ENCODE results near the gene FBXO4.
"Not testable (repeated sequence)": the region's sequence is repeated elsewhere in the genome, so short reads cannot be mapped to it uniquely, and the experiment has no call there.

FBXO4 gene

DNA sequence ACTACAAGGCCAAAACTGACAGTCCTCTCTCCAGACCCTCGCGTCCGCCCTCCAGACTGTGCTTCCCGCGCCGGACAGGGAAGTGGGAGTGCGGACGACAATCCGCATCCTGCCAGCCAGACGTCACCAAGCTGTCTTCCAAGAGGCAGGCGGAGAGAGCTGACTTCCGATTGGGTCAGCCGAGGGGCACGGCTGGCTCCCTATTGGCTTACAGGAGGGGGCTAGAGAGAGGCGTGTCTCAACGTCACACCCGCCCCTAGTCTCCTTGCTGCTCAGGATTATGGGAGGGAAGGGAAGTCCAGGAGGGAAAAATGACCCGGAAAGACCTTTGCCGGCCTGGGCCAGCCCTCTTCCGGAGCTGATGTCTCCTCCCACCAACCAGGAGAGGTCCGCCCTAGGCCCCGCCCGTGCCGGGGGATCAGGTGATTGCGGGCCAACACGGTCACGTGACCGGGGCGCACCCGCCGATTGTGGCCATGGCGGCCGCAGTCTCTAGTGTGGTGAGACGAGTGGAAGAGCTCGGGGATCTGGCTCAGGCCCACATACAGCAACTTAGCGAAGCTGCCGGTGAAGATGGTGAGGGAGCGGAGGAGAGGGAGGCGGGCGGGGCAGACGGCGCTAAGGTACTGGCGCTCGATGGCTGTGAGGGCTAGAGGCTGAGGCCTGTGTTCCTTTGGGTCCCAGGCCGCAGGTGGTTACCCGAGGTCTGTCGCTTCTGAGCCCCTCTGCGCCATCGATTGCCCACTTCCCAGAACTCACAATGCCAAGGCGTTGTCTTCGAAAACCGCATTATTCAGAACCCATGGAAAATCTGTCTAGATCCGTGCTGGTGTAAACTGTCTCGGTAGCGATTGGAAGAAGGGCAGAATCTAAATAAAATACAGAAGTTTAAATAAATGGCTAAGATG is 20.9 kb upstream of the FBXO4 start, which contains the start of gene RIMOC1:
RIMOC1 (plus strand) TSS at position 453 of the 908 bp plus-strand sequence; CDS start at position 477, 24 bp downstream.
- TF ChIP-seq ZNF274 (IDR thresholded peaks at IDR 0.05; ENCODE audit: low read depth, low read length) = no peak
- peak within 1 kb of the TSS; percentile 87 for H3K4me3 ChIP-seq (ENCODE audit: low read length)

DNA sequence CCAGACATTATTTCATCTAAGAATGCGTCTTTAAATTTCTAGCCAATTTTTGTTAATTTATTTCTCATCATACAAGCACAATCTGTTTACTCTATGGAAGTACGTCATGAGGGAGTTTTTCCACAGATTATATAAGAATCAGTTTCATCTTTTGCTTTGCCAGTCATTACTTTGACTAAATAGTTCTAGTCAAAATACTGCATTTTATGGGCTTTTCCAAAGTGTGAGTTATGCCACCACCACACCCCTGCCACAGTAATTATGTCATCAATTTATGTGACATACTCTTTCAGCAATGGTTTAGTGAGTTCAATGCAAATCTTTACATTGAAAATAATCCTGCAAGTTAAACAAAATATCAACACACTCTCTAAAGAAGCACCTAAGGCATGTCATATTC is 18.9 kb upstream of the FBXO4 start:
- no peak for TF ChIP-seq ZNF274 (IDR thresholded peaks at IDR 0.05; ENCODE audit: low read depth, low read length)

DNA sequence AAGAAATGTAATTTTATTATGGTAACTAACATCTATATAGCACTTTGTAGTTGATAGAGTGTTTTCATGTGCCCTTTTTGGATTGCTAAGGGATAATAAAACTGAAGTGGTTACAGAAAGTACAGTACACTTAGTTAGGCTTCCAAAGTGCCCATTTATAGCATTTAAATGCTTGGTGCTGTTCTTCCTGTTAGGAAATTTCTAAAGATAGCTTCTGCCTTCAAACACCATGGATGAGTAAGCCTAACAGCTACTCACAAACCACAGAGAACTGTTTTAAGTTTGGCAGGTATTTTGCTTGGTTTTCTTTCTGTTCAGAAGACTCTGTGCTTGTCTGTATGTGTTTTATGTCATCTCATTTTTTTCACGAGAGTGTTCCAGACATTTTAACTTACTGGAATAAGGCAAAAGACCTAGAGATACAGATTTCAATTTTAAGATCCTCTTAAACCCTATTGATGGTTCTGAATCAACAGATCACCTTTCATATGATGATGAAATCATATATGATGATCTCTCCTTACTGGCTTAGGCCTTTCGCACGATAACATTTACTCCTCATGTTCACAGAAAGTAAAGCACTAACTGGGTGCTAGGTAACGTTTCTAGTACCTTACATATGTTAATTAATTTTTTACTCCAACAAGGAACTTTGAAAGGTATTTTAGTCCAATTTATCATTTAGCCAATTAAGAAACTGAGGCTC is 16.6 kb upstream of the FBXO4 start:
- TF ChIP-seq ZNF274 (IDR thresholded peaks at IDR 0.05; ENCODE audit: low read depth, low read length) = no peak

More for the DNA sequence above, 18.9 kb upstream of the FBXO4 start:
- no peak overlapping the region; the same call in 1 of the 2 replicates for H3K4me3 ChIP-seq (ENCODE audit: low read length)

DNA sequence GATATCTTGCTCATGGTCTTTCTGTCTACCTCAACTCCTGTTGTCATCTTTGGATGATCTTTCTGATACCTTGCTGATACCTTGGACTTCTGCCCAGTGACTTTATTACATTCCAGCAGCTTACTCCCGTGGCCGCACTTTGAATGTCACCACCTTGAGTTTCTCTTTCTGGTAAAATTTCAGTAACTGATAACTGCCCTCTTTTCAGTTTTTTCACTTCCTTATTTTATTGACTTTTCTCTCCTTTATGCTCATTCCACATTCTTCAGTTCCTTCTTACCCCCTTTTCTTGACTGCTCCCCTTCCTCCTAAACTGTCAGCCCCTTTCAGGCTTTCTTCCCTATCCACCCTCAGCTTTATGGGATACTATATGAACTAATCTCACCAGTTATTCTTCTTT is 7.0 kb upstream of the FBXO4 start:
- no peak for TF ChIP-seq ZNF274 (IDR thresholded peaks at IDR 0.05; ENCODE audit: low read depth, low read length)
- peak overlapping the region; percentile 29; the same call in 1 of the 2 replicates for H3K4me3 ChIP-seq (ENCODE audit: low read length)

More for the DNA sequence above, 16.6 kb upstream of the FBXO4 start:
- H3K4me3 ChIP-seq (ENCODE audit: low read length) = no peak overlapping the region

DNA sequence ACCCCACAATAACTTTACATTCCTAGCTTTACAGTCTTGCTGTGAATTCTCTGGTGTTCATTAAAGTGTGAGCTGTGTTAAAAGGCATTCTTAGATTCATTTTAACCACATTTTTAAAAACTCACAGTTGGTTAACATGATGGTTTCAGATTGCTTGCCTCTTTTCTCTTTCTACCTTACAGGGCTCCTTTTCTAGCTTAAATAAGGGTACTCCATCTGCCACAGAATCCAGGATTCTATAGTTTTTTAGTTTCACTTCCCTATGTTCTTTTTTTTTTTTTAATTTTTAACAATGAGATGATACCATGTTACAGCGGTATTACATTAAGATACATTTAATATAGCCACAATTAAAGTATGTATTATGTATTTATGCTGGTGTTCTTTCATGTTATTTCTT is 3.9 kb upstream of the FBXO4 start:
- no peak for TF ChIP-seq ZNF274 (IDR thresholded peaks at IDR 0.05; ENCODE audit: low read depth, low read length)
- no peak overlapping the region for H3K4me3 ChIP-seq (ENCODE audit: low read length)

DNA sequence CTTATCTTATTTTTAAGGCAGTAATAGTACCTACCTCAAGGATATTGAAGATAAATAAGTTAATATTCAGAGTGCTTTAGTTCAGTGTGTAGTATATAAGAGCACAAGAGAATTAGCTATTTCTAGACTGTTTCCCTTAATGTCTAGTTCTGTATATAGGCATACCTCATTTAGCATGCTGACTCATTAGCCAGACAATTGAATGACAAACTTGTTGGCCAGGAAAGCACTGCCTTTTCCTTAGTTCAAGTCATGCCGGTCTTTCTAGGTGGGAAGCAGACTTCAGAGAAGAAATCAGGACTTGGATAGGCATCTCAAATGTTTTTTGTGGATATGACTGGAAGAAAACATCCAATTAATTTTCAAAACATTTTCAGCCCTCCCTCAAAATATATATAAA is 3.2 kb upstream of the FBXO4 start:
- no peak overlapping the region for H3K4me3 ChIP-seq (ENCODE audit: low read length)
- no peak for TF ChIP-seq ZNF274 (IDR thresholded peaks at IDR 0.05; ENCODE audit: low read depth, low read length)

DNA sequence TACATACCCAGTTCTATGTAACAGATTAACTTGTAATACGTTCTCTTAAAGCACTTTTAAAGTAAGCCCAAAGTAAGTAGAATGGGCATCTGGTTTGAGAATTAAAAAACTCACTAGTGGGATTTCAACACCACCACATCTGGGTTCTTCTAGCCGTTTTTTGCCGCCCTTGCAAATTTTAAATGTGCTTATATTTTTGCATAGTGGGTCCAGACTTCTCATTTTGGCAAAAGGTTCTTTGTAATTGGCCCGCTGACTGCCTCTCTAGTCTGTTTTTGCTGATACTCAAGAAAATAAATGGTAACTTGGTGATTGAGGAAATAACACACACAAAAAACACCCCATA is 582 bp upstream of the FBXO4 start:
- peak overlapping the region; percentile 82; the same call in 1 of the 2 replicates for H3K4me3 ChIP-seq (ENCODE audit: low read length)
- TF ChIP-seq ZNF274 (IDR thresholded peaks at IDR 0.05; ENCODE audit: low read depth, low read length) = no peak

DNA sequence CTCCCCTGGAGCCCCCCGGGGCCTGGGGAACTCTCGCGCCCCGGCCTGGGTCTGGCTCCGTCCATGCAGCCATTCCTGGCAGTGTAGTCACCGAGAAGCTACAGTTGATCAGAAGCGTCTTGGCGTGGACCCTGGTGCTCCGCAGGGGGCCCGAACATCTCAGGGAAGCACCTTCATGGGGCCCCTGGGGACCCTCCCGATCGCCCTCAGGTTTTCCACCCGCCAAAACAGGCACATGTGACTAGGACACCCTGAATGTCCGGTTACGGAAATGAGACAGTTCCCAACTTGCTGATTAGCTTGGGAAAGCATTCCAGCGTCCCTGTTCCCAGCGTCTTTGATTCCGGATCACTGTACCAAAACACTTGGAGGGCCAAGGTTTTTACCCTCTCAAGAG is 472 bp downstream of the FBXO4 start:
- TF ChIP-seq ZNF274 (IDR thresholded peaks at IDR 0.05; ENCODE audit: low read depth, low read length) = no peak

DNA sequence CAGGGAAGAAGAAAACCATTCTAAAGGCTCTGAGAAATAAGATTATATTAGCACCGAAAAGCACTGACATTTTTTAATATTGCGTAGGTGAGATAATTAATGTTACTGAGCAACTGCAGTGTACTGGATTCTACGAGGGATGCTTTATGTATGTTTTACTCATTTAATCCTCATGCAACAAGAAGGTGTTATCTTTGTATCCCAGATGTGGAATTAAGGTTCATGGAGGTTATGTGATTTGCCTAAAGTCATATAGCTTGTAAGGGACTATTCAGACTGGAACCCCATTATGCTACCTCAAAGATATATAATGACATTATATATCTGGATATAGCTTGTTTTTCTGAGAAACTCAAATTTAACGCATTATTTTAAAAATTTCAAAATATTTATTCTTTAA is 2.5 kb downstream of the FBXO4 start:
- no peak overlapping the region for H3K4me3 ChIP-seq (ENCODE audit: low read length)
- TF ChIP-seq ZNF274 (IDR thresholded peaks at IDR 0.05; ENCODE audit: low read depth, low read length) = no peak

More for the DNA sequence above, 472 bp downstream of the FBXO4 start:
- peak overlapping the region; percentile 82 for H3K4me3 ChIP-seq (ENCODE audit: low read length)

DNA sequence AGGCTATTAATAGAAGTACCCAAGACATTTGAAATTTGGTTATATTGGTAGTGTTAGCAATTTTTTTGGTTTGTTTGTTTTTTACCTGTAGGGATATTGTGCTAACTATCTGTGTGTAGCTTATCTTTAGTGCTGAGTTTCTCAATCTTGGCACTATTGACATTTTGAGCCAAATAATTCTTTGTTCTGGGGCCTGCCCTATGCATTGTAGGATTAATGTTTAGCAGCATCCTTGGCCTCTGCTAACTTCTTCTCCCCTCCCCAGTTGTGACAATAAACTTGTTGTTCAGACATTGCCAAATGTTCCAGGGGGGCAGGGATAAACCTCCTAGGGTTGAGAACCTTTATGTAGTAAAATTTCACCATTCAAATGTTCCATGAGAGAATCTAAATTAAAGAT is 4.0 kb downstream of the FBXO4 start:
- TF ChIP-seq ZNF274 (IDR thresholded peaks at IDR 0.05; ENCODE audit: low read depth, low read length) = no peak
- H3K4me3 ChIP-seq (ENCODE audit: low read length) = no peak overlapping the region

DNA sequence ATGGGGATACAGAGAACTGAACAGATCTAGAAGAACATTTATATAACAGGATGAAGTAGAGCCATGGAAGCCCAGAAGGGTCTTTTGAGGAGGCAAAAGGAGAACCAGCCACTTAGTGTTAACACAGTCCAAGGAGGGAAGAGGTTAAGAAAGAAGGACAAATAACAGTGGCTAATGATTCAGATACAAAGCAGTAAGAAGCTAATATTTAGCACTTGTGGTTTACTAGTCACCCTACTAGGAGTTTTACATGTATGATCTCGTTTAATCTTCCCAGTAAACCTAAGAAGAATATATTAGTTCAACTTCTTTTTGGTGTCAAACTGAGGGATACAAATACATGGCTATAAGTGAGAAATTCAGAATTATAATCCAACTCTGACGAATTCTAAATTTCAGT is 7.7 kb downstream of the FBXO4 start:
- no peak for TF ChIP-seq ZNF274 (IDR thresholded peaks at IDR 0.05; ENCODE audit: low read depth, low read length)
- no peak overlapping the region for H3K4me3 ChIP-seq (ENCODE audit: low read length)

DNA sequence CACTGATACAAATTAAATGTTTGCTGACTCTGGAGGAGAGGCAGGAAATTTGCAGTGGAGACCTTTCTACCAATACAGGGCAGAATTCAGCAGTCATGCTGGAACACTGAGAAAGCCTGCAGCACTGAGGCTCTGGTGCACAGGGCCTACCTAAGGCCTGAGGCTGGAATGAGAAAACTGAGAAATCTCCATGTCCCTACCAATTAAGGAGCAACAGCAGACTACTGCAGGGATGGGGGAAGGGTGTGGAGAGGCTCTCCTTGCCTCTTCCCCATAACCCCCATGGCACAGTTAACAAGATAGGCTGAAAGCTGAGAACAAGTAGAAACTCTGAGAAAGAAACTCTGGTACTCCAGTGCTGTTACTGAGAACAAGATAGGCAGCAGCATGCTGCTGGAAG is 10.5 kb downstream of the FBXO4 start:
- H3K4me3 ChIP-seq (ENCODE audit: low read length) = no peak overlapping the region

DNA sequence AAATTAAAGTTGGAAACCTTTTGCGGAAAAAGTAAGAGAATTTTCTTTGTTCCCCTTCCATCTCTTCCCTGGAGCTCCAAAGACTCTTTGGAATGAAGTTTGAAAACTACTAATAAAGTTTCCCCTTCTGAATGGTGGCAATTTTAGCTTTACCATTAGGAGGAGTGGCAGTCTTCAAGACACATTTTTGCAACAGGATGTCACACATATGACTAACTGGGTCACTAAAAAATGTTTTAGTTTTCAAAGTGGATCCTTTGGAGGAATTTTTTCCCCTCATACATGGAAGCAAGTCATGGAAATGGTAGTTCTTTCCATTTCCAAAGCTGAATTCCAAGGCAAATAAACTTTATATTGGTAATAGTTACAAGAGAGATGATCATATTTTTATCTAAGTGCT is 15.6 kb downstream of the FBXO4 start:
- no peak for TF ChIP-seq ZNF274 (IDR thresholded peaks at IDR 0.05; ENCODE audit: low read depth, low read length)
- H3K4me3 ChIP-seq (ENCODE audit: low read length) = no peak overlapping the region

More for the DNA sequence above, 10.5 kb downstream of the FBXO4 start:
- no peak for TF ChIP-seq ZNF274 (IDR thresholded peaks at IDR 0.05; ENCODE audit: low read depth, low read length)

DNA sequence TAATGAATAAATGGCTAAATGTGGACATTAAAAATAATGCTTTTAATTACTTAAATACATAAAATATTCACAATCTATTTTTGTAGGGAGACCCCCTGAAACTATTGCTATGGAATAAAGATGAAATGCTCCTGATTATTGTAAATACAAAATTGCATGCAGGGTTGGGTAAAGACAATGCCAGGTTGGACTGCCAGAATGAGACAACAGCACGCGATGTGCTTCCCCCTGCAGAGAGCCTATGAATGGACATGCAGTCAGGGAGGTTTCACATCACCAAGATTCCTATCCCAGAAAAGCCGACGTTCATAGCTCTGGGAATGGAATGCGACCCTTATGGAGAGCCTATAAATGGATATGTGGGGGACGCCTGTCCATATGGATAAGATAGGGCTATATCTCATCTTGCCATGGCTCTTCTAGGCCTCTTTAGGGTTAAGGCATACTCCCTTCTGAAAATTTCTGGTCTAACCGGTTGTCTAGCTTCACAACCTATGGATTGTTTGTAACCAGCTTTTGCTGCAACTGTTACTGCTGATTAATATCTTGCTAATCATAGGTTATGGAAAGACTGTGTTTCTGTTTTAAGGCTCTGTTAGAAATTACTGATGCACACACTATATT is 20.4 kb downstream of the FBXO4 start:
- not testable (repeated sequence) for H3K4me3 ChIP-seq (ENCODE audit: low read length)
